Liver (tissue), 5 donors: ENCODE data around the gene IL11. TPM values are rescaled to one million over a fixed set of nuclear protein-coding genes. Genes with fewer than 3 reads are reported as not detected.

Experiments used
- CTCF ChIP-seq: fragments of 150-350 bp; IDR thresholded peaks from 2 replicates; pipeline ENCODE4 v1.5.1; 2017; ENCODE audit warnings: improper control_type of control experiment, low read depth, low read length; ENCODE audit not compliant: missing input control
- MAX ChIP-seq: IDR thresholded peaks from 2 replicates; pipeline ENCODE4 v1.6.1; 2016; ENCODE audit warnings: antibody characterized with exemption
- RAD21 ChIP-seq, 2 donors: IDR thresholded peaks; 2 replicates each; pipeline ENCODE4 v1.6.1; 2016; ENCODE audit warnings: antibody characterized with exemption in 2 of 2, mild to moderate bottlenecking in 2 of 2
- SP1 ChIP-seq: IDR thresholded peaks from 2 replicates; pipeline ENCODE4 v1.6.1; 2018; ENCODE audit warnings: antibody characterized with exemption, mild to moderate bottlenecking
- YY1 ChIP-seq: IDR thresholded peaks from 2 replicates; pipeline ENCODE4 v1.6.1; 2016; ENCODE audit warnings: antibody characterized with exemption, mild to moderate bottlenecking
- polyA plus RNA-seq, 2 donors: library from polyadenylated mRNA; stranded (reverse) in 1 of 2; unstranded in 1 of 2; fragments of 200-250 nt in 1 of 2; fragments of >200 nt in 1 of 2; fragmentation: Nextera tagmentation in 1 of 2; extraction: Ambion mirVana in 1 of 2; gene quantifications; one replicate each; pipeline versions ENCODE4 v1.2.1 to v1.2.3, GENCODE V29; 2013 to 2015
- total RNA-seq, 2 donors: library from RNA; depleted of rRNA; stranded (reverse); fragments of >200 nt; gene quantifications; one replicate each; pipeline ENCODE4 v1.2.3, GENCODE V29; 2014
- donor health status: healthy.
- donor health status: healthy.
- donor health status: healthy.

IL11 gene
- total and polyA plus RNA-seq, 4 donors: not detected

GRCh38 chr19:55314396-55314795, 55.9 kb downstream of the IL11 start (continued):
- TF ChIP-seq YY1: no peak
- no peak for TF ChIP-seq SP1
- no peak for TF ChIP-seq CTCF
- TF ChIP-seq MAX: no peak
- no peak for TF ChIP-seq RAD21 (IDR thresholded peaks at IDR 0.05)

Other genes starting within 250 kb of the IL11 start
- under 1 TPM in 1 of 2 donors, not detected in 1; 0.28 TPM for gene TNNT1, start 221.3 kb downstream of the IL11 start, total RNA-seq
- under 1 TPM in 1 of 2 donors, not detected in 1; 0.15 TPM for gene TNNT1, start 221.3 kb downstream of the IL11 start, polyA plus RNA-seq
- gene TNNI3, start 212.7 kb downstream of the IL11 start, total RNA-seq: not detected
- not detected for gene TNNI3, start 212.7 kb downstream of the IL11 start, polyA plus RNA-seq
- gene DNAAF3, start 203.8 kb downstream of the IL11 start, total RNA-seq: under 1 TPM; 0.23 to 0.50 TPM
- under 1 TPM; 0.18 to 0.64 TPM for gene DNAAF3, start 203.8 kb downstream of the IL11 start, polyA plus RNA-seq
- gene SYT5, start 190.2 kb downstream of the IL11 start, total RNA-seq: under 1 TPM in 1 of 2 donors, not detected in 1; under 0.01 TPM
- not detected for gene SYT5, start 190.2 kb downstream of the IL11 start, polyA plus RNA-seq
- 10 to 100 TPM in 1 of 2 donors, 1 to 10 TPM in 1; 3.1 to 18.5 TPM for gene PTPRH, start 161.0 kb downstream of the IL11 start, total RNA-seq
- 10 to 100 TPM in 1 of 2 donors, 1 to 10 TPM in 1; 4.3 to 20.4 TPM for gene PTPRH, start 161.0 kb downstream of the IL11 start, polyA plus RNA-seq
- 10 to 100 TPM in 1 of 2 donors, 1 to 10 TPM in 1; 4.8 to 13.7 TPM for gene TMEM86B, start 141.7 kb downstream of the IL11 start, total RNA-seq
- 10 to 100 TPM; 19.4 to 20.1 TPM for gene TMEM86B, start 141.7 kb downstream of the IL11 start, polyA plus RNA-seq
- gene PPP6R1, start 111.4 kb downstream of the IL11 start, total RNA-seq: 10 to 100 TPM; 24.6 to 40.1 TPM
- 10 to 100 TPM in 1 of 2 donors, 1 to 10 TPM in 1; 5.5 to 20.4 TPM for gene PPP6R1, start 111.4 kb downstream of the IL11 start, polyA plus RNA-seq
- 10 to 100 TPM in 1 of 2 donors, 1 to 10 TPM in 1; 9.4 to 11.6 TPM for gene HSPBP1, start 90.4 kb downstream of the IL11 start, total RNA-seq
- gene HSPBP1, start 90.4 kb downstream of the IL11 start, polyA plus RNA-seq: 10 to 100 TPM; 15.3 to 31.6 TPM
- gene BRSK1, start 86.5 kb downstream of the IL11 start, total RNA-seq: under 1 TPM; 0.42 to 0.65 TPM
- gene BRSK1, start 86.5 kb downstream of the IL11 start, polyA plus RNA-seq: under 1 TPM in 1 of 2 donors, not detected in 1; 0.10 TPM
- gene TMEM150B, start 45.1 kb downstream of the IL11 start, total RNA-seq: 1 to 10 TPM; 2.1 to 3.3 TPM
- 1 to 10 TPM in 1 of 2 donors, under 1 TPM in 1; 0.81 to 1.8 TPM for gene TMEM150B, start 45.1 kb downstream of the IL11 start, polyA plus RNA-seq
- 10 to 100 TPM in 1 of 2 donors, 1 to 10 TPM in 1; 3.9 to 11.6 TPM for gene KMT5C, start 30.6 kb downstream of the IL11 start, total RNA-seq
- 1 to 10 TPM; 1.1 to 2.1 TPM for gene KMT5C, start 30.6 kb downstream of the IL11 start, polyA plus RNA-seq
- gene COX6B2, start 15.7 kb downstream of the IL11 start, total RNA-seq: not detected
- not detected for gene COX6B2, start 15.7 kb downstream of the IL11 start, polyA plus RNA-seq
- not detected for gene GARIN5B, start 7.2 kb downstream of the IL11 start, total RNA-seq
- gene GARIN5B, start 7.2 kb downstream of the IL11 start, polyA plus RNA-seq: not detected
- not detected for gene TMEM190, start 6.4 kb upstream of the IL11 start, total RNA-seq
- gene TMEM190, start 6.4 kb upstream of the IL11 start, polyA plus RNA-seq: not detected
- under 1 TPM; 0.08 to 0.47 TPM for gene TMEM238, start 13.8 kb upstream of the IL11 start, total RNA-seq
- gene TMEM238, start 13.8 kb upstream of the IL11 start, polyA plus RNA-seq: under 1 TPM; 0.47 to 0.54 TPM
- 100 to 1,000 TPM; 116 to 150 TPM for gene RPL28, start 15.5 kb upstream of the IL11 start, total RNA-seq
- 100 to 1,000 TPM; 177 to 535 TPM for gene RPL28, start 15.5 kb upstream of the IL11 start, polyA plus RNA-seq
- 10 to 100 TPM in 1 of 2 donors, 1 to 10 TPM in 1; 5.2 to 95.2 TPM for gene UBE2S, start 37.3 kb upstream of the IL11 start, total RNA-seq
- gene UBE2S, start 37.3 kb upstream of the IL11 start, polyA plus RNA-seq: 1 to 10 TPM; 6.7 to 6.9 TPM
- gene SHISA7, start 72.8 kb upstream of the IL11 start, total RNA-seq: 1 to 10 TPM in 1 of 2 donors, not detected in 1; 1.6 TPM
- not detected for gene SHISA7, start 72.8 kb upstream of the IL11 start, polyA plus RNA-seq
- gene ISOC2, start 91.2 kb upstream of the IL11 start, total RNA-seq: 100 to 1,000 TPM in 1 of 2 donors, 10 to 100 TPM in 1; 49.1 to 101 TPM
- gene ISOC2, start 91.2 kb upstream of the IL11 start, polyA plus RNA-seq: 100 to 1,000 TPM; 136 to 181 TPM
- not detected for gene C19orf85, start 94.3 kb upstream of the IL11 start, total RNA-seq
- gene C19orf85, start 94.3 kb upstream of the IL11 start, polyA plus RNA-seq: not detected
- gene ZNF628, start 106.2 kb upstream of the IL11 start, total RNA-seq: 1 to 10 TPM; 1.1 to 1.9 TPM
- 1 to 10 TPM in 1 of 2 donors, under 1 TPM in 1; 0.99 to 4.4 TPM for gene ZNF628, start 106.2 kb upstream of the IL11 start, polyA plus RNA-seq
- gene NAT14, start 114.7 kb upstream of the IL11 start, total RNA-seq: 1 to 10 TPM; 1.4 to 3.7 TPM
- 1 to 10 TPM; 2.6 to 3.5 TPM for gene NAT14, start 114.7 kb upstream of the IL11 start, polyA plus RNA-seq
- gene SSC5D, start 118.0 kb upstream of the IL11 start, total RNA-seq: under 1 TPM; 0.19 to 0.84 TPM
- 1 to 10 TPM in 1 of 2 donors, under 1 TPM in 1; 0.08 to 1.0 TPM for gene SSC5D, start 118.0 kb upstream of the IL11 start, polyA plus RNA-seq
- gene SBK2, start 166.7 kb upstream of the IL11 start, total RNA-seq: not detected
- gene SBK2, start 166.7 kb upstream of the IL11 start, polyA plus RNA-seq: not detected
- gene SBK3, start 175.1 kb upstream of the IL11 start, total RNA-seq: not detected
- gene SBK3, start 175.1 kb upstream of the IL11 start, polyA plus RNA-seq: under 1 TPM in 1 of 2 donors, not detected in 1; 0.03 TPM
- gene ZNF579, start 210.4 kb upstream of the IL11 start, total RNA-seq: under 1 TPM; 0.92 to 0.93 TPM
- gene ZNF579, start 210.4 kb upstream of the IL11 start, polyA plus RNA-seq: 1 to 10 TPM; 1.4 to 3.3 TPM
- 1 to 10 TPM; 2.2 to 2.3 TPM for gene FIZ1, start 229.1 kb upstream of the IL11 start, total RNA-seq
- gene FIZ1, start 229.1 kb upstream of the IL11 start, polyA plus RNA-seq: 1 to 10 TPM; 1.1 to 4.3 TPM
- gene ZNF524, start 229.8 kb upstream of the IL11 start, total RNA-seq: 1 to 10 TPM; 6.7 to 8.8 TPM
- 10 to 100 TPM; 11.5 to 12.3 TPM for gene ZNF524, start 229.8 kb upstream of the IL11 start, polyA plus RNA-seq
- gene ZNF865, start 235.2 kb upstream of the IL11 start, total RNA-seq: 1 to 10 TPM; 1.4 to 1.8 TPM
- 1 to 10 TPM in 1 of 2 donors, under 1 TPM in 1; 0.38 to 3.1 TPM for gene ZNF865, start 235.2 kb upstream of the IL11 start, polyA plus RNA-seq